Inflammatory macrophage (primary cell): ENCODE data around the gene PHLPP1.

Source experiments
- DNase-seq, 2 donors: peaks; one replicate each; pipeline ENCODE4 v3.0.0-alpha.2; 2020 to 2022

Gene PHLPP1

GRCh38 chr18:62987859-62988258 lies 272.5 kb downstream of the PHLPP1 start:
- DNase-seq: no peak

DNA sequence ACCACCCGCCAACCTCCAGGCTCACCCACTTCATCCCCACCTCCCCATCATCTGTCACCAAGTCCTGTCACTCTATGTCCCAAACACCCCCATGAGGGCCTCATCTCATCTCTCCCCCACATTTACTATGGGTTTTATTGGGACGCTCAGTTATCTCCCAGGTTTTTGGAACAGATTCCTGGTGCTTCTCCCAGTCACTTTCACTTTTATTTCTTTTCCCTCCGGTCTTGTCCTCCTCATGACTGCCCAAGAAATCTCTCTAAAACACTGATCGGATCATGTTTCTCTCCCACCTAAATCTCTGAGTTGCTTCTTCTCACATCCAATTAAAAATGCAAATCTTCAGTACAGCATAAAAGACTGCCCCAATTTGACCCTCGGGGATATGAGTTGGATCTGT lies 273.1 kb downstream of the PHLPP1 start:
- no peak for DNase-seq

DNA sequence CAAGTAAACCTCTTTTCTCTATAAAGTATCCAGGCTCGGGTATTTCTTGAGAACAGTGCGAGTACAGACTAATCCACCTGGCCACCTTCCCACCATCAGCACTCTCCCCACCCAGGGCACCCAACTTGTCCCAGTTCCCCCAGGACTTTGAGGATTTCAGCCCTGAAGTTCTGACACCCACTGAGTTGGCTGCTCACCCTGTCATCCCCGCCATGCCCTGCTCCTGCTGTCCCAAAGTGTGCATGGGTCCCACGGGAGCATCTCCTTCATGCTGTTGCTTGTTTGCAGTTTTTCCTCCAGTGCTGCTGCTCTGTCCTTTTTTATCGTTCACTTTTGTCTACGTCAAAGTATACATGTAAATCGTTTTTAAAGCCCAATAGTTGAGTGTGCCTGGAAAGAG lies 273.9 kb downstream of the PHLPP1 start:
- no peak for DNase-seq

GRCh38 chr18:62990653-62991052 lies 275.3 kb downstream of the PHLPP1 start:
- DNase-seq: no peak

- DNase-seq: no peak
These were observed 276.0 kb downstream of the PHLPP1 start for GRCh38 chr18:62991389-62991788.

- DNase-seq: no peak
These were observed 276.6 kb downstream of the PHLPP1 start for GRCh38 chr18:62991959-62992358.

DNA sequence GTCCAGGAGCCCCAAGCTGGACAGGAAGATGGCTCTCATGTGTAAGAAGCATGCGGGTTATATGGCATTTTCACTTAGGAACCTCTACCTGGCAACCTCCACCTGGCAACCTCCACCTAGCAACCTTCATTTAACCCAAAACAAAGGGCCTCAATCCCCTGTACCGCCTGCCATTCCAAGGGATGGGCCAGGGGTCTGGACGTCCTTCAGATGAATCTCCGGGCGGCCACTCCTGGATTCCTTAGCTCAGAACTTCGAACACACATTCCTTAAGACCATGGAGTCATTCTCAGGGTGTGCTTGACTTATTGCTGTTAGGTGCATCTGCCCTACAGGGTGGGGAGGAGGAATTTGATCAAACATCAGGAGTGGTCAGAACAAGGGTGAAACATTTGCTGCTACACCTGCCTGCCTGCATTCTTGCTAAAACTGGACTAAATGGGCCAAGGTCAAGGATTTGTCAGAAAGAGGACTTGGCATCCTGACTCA lies 277.6 kb downstream of the PHLPP1 start:
- no peak for DNase-seq

GRCh38 chr18:62996566-62996965 lies 281.2 kb downstream of the PHLPP1 start:
- peak in 1 of 2 donors; percentile 47 for DNase-seq

DNA sequence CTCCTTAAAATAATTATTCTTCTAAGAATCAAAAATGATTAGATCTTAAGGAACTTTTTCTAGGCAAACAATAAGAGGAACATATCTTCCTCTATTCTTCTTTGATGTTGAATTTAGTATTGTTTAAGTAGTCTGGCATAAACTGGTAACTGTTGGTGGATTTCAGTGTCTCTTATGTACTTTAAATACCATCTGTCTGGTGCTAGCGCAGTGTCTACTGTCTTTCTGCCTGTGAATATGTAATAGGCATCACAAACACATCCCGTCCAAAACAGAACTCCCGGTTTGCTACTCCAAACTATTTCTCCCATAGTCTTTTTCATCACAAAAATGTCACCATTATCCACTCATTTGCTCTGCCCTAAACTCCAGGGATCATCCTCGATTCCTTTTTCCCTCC lies 281.7 kb downstream of the PHLPP1 start:
- no peak for DNase-seq

DNA sequence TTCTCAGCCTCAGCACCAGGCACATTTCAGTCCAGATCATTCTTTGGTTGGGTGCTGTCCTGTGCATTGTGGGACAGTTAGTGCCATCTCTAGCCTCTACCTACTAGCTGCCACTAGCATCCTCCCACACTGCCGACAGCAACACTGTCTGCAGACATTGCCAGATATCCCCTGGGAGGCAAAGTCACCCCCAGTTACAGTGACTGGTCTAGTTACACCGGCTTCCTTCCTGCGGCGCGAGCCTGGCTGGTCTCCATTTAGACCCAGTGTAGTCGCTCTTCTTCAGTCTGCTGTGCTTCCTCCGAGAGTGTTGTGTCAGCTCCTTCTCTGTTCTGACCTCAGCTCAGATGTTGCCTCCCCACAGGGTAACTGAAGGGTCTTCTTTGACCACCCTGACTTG lies 283.1 kb downstream of the PHLPP1 start:
- DNase-seq: no peak

- DNase-seq: no peak
These were observed 284.1 kb downstream of the PHLPP1 start for GRCh38 chr18:62999392-62999791.

- no peak for DNase-seq
These were observed 284.6 kb downstream of the PHLPP1 start for GRCh38 chr18:62999921-63000320.

DNA sequence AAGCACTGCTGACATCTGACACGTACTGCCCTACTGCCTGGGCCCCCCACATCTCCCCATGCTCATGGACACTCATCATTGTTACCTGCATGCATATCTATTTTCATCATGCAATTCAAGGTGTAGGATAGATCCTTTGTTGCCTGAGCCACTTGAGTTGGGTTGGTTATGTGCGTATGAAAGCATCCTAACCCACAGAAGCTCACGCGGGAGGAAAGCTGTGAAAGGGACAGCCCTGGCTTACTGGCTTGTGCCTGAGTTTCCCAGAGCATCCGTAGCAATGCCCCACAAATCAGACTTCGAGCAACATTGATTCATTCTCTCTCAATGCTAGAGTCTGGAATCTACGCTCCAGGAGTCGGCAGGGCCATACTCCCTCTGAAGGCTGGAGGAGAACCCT lies 285.5 kb downstream of the PHLPP1 start:
- DNase-seq: no peak

DNA sequence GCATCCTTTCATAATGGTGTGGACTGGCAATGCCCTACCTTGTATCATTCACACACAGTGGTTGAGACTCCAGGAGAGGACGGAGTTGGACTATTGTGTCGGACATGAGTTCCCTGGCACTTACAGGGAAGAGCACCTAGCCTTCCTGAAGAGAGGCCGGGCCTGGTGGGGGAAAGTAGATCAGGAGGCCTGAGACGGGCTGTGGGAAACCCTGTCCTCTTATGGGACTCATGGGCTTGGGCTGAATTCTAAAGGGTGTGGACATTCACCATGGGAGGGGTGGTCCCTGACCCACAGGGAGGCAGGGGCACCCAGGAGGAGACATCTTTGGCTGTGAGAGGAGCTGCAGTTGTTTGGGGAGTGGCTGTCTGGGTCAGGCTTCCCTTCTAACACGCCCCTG lies 286.5 kb downstream of the PHLPP1 start:
- no peak for DNase-seq

DNA sequence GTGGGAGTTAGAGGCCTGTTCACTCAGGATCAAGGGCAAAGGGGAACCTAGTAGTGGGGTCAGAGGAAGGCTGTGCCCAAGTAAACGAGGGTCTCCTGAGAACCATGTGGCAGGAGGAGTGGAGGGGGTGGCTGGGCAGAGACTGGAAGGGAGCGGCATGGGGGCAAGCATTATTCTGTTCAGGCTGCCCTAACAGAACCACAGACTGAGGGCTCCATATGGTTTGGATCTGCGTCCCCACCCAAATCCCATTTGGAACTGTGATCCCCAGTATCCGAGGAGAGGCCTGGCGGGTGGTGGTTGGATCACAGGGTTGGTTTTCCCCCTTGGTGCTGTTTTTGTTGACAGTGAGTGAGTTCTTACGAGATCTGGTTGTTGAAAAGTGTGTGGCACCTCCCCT lies 287.0 kb downstream of the PHLPP1 start:
- no peak for DNase-seq

GRCh38 chr18:63002803-63003445 lies 287.6 kb downstream of the PHLPP1 start:
- no peak for DNase-seq

DNA sequence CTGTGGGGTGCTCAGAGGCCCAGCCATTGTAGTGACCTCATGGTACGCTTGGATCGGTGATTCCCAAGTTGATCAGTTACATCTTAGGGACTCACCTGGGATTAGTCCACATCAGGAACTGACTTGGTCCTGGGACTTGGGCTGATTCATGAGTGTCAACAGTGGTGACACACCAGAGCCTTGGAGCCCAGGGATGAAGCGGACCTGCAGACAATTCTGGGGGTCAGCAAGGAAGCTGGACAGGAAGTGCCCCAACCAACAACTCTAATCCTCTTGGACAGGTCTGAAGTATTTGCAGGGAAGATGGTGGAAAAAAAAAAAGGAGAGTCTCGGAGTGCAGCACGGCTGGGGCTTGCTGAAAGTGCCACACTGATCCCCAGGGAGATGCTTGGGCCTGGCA lies 288.6 kb downstream of the PHLPP1 start:
- no peak for DNase-seq

DNA sequence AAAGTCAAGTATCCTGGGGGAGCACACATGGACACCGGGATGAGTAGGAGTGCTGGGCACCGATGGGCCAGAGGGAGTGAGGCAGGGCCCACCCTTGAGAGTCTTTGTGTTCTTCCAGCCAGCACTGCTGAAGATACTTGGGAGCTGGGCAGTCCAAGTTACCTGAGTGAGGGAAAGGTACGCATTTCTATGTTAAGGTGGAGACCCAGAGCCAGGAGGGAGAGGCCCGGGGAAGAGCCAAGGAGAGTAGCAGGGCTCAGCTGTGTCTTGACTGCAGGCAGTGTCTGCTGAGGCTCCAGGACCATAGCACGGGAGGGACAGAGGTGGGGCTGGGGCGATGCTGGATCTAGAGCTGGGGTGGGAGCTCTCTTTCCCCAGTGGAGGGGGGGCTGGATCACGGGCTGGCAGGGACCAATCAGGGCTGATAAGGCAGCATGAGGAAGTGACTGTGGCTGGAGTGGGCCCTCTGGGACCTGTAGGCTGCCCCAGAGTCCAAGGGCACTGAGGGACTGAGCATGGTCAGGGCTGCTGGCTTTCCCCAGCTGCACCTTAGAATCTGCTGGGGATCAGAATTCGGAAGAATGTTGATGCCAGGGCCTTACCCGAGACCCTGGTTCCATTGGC lies 289.2 kb downstream of the PHLPP1 start:
- DNase-seq: no peak

GRCh38 chr18:63005306-63005705 lies 290.0 kb downstream of the PHLPP1 start:
- no peak for DNase-seq

DNA sequence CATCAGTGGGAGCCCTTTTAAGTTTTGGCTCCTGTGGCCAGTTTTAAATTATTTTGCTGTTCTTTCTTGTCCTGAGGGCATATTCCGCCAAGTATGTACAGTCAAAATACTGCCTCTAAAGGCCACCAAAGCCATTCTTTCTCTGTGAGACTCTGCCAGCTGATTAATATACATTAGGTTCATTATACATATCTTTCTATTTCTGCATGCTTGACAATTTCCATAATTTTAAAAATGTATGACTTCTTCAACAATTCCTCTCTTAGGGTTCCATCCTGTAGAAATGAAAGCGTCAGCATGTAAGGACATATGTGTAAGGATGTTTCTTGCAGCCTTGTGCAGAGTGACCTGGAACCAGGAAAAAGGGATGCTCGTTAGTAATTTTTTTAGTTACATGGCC lies 291.9 kb downstream of the PHLPP1 start:
- no peak for DNase-seq

GRCh38 chr18:63016270-63016669 lies 300.9 kb downstream of the PHLPP1 start:
- DNase-seq: peak; percentile 55 to 58

GRCh38 chr18:63017076-63017475 lies 301.7 kb downstream of the PHLPP1 start:
- DNase-seq: no peak

- DNase-seq: no peak
These were observed 302.6 kb downstream of the PHLPP1 start for GRCh38 chr18:63017977-63018376.

DNA sequence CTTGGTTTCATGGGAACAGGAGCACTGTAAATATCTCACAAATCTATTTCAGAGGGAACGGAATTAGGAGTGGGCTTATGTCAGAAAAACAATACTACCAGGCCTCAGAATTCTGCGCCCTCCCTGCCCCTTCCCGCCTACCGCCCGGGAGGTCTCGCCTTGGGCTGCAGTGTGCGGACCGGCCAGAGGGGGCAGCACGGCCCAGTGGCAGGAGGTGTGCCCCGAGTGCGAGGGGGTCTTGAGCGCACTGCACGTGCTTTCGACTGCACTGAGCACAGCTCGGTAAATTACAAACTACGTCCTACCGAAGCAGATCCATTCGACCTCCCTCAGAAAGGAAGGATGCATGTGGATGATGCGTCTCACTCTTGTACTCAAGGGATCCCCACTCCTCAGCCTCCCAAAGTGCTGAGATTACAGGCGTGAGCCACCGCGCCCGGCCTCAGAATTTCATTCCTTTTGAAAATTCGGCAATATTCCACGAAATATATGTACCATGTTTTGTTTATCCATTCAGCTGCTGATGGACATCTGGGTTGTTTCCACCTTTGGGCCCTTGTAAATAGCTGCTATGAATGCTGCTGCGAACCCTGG lies 307.2 kb downstream of the PHLPP1 start:
- DNase-seq: no peak
